ENCODE results near the gene FARS2. TPM values are rescaled to one million over a fixed set of nuclear protein-coding genes. Genes with fewer than 3 reads are reported as not detected.

Gene FARS2
- total and polyA plus RNA-seq, 4 donors = 9.2 to 31.4 (median 19.4) TPM

DNA sequence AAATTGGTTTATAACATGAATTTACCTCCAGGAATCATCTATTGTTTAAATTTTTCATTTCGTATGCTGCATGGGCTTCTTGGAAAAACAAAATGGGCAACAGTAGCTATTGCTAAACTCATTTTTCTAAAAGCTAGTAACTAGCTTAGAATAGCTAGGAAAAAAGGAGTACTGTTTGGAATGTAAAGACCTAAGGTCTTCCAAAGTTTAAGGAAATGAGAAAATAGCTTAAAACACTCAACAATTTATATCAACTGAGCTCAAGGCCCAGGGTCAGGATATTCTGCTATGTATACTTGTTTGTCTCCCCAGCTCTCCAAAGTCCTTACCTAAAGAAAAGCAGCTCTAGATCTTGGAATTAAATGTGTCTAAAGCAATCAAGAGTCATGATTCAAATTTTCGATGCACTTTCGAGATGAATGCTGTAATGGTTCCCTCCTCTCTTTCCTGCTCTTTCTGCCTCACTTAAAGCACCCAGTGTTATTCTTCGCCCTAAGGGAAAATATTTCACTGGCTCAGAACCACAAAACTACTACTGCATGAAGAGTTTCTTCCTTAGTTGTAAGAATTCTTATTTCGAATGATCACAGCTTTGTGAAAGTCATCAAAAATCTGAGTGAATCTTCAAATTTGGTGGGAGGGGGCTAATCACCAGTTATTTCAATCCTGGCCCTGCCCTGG lies 42.2 kb upstream of the FARS2 start:
- WGBS, 2 donors = 83 to 93% methylated on average over 5 of the region's 5 CpGs
- Histone ChIP-seq H3K27me3 (ENCODE audit: control insufficient read depth in 3 of 3, insufficient read depth in 3 of 3, low read length in 2 of 3) (no peaks in the 10 kb centered on the region), H3K27ac (ENCODE audit: low read depth in 1 of 2, low read length in 1 of 2) (no peak overlapping the region), H3K9ac (ENCODE audit: insufficient read depth in 1 of 2, low read length in 2 of 2) (no peak overlapping the region), H3K9me3 (ENCODE audit: control insufficient read depth in 4 of 4, insufficient read depth in 3 of 4, low read length in 3 of 4) (no peaks in the 10 kb centered on the region), H3K36me3 (ENCODE audit: control insufficient read depth in 4 of 4, insufficient read depth in 4 of 4, low read length in 4 of 4) (peaks cover 0 to 4% (median under 1%) of the 10 kb centered on the region in 4 donors), H3K4me1 (ENCODE audit: control insufficient read depth in 5 of 5, insufficient read depth in 5 of 5, low read length in 5 of 5) (peaks cover 0 to 16% (median 0%) of the 10 kb centered on the region in 5 donors), H3K4me3 (no peak overlapping the region)
- TF ChIP-seq, protein P1, sequence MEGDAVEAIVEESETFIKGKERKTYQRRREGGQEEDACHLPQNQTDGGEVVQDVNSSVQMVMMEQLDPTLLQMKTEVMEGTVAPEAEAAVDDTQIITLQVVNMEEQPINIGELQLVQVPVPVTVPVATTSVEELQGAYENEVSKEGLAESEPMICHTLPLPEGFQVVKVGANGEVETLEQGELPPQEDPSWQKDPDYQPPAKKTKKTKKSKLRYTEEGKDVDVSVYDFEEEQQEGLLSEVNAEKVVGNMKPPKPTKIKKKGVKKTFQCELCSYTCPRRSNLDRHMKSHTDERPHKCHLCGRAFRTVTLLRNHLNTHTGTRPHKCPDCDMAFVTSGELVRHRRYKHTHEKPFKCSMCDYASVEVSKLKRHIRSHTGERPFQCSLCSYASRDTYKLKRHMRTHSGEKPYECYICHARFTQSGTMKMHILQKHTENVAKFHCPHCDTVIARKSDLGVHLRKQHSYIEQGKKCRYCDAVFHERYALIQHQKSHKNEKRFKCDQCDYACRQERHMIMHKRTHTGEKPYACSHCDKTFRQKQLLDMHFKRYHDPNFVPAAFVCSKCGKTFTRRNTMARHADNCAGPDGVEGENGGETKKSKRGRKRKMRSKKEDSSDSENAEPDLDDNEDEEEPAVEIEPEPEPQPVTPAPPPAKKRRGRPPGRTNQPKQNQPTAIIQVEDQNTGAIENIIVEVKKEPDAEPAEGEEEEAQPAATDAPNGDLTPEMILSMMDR (IDR thresholded peaks at IDR 0.05; ENCODE audit: control extremely low read depth, extremely low read depth) = no peak
- ATAC-seq (ENCODE audit: insufficient read depth, low FRiP score) (no peak), DNase-seq (no peak)

DNA sequence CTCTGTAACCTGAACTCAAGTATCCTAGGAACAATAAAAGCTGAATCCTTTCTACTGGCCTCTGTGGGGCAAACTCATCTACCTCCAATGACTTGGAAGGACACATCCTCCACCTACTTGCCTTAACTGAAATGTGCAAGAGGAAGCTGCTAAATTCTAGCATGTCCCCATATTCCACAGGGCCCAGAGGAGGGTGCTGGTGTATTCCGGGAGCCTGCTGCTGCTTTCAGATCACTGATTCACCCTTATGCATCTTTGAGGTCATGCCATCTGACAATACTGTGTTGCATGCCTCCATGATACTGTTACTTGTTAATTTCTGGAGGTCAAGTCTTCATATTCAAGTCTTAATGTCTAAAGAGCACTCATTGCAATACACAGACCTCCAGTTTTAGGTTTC lies 40.9 kb upstream of the FARS2 start:
- WGBS, 2 donors = 96 to 97% methylated on average over 1 of the region's 1 CpG
- Histone ChIP-seq H3K9me3 (ENCODE audit: control insufficient read depth in 4 of 4, insufficient read depth in 3 of 4, low read length in 3 of 4) (no peaks in the 10 kb centered on the region), H3K4me3 (no peak overlapping the region), H3K36me3 (ENCODE audit: control insufficient read depth in 4 of 4, insufficient read depth in 4 of 4, low read length in 4 of 4) (peaks cover 0 to 4% (median under 1%) of the 10 kb centered on the region in 4 donors), H3K27me3 (ENCODE audit: control insufficient read depth in 3 of 3, insufficient read depth in 3 of 3, low read length in 2 of 3) (no peaks in the 10 kb centered on the region), H3K4me1 (ENCODE audit: control insufficient read depth in 5 of 5, insufficient read depth in 5 of 5, low read length in 5 of 5) (peaks cover 0 to 4% (median 0%) of the 10 kb centered on the region in 5 donors), H3K27ac (ENCODE audit: low read depth in 1 of 2, low read length in 1 of 2) (no peak overlapping the region), H3K9ac (ENCODE audit: insufficient read depth in 1 of 2, low read length in 2 of 2) (no peak overlapping the region)
- TF ChIP-seq, protein P1 (IDR thresholded peaks at IDR 0.05; ENCODE audit: control extremely low read depth, extremely low read depth) = no peak
- DNase-seq = no peak
- ATAC-seq (ENCODE audit: insufficient read depth, low FRiP score) = no peak

DNA sequence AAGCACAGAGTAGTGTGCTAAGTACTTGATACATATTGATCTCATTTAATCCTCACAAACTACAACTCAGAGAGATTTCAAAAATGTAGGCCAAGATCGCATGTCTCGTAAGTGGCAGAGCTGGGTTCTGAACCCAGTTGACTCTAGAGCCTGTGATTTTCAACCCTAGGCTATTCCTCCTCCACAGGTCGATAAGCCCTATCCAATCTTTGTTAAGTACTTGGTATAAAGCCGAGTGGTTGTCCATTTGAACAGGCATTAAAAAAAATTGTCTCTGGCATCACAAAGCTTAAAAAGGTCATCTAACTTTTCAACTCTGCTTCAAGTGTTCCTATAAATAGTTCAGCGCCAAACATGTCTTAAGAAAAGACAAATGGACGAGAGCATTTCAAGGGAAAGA lies 38.0 kb upstream of the FARS2 start:
- H3K9ac ChIP-seq (ENCODE audit: insufficient read depth in 1 of 2, low read length in 2 of 2) = no peak overlapping the region
- no peak overlapping the region for H3K4me3 ChIP-seq
- WGBS, 2 donors = 91 to 95% methylated on average over 6 of the region's 6 CpGs
- H3K27me3 ChIP-seq (ENCODE audit: control insufficient read depth in 3 of 3, insufficient read depth in 3 of 3, low read length in 2 of 3) = no peaks in the 10 kb centered on the region
- TF ChIP-seq, protein P1 (IDR thresholded peaks at IDR 0.05; ENCODE audit: control extremely low read depth, extremely low read depth) = no peak
- peaks cover 0 to 4% (median 0%) of the 10 kb centered on the region in 5 donors for H3K4me1 ChIP-seq (ENCODE audit: control insufficient read depth in 5 of 5, insufficient read depth in 5 of 5, low read length in 5 of 5)
- H3K36me3 ChIP-seq (ENCODE audit: control insufficient read depth in 4 of 4, insufficient read depth in 4 of 4, low read length in 4 of 4) = peaks cover 0 to 2% (median 0%) of the 10 kb centered on the region in 4 donors
- DNase-seq (no peak), ATAC-seq (ENCODE audit: insufficient read depth, low FRiP score) (no peak)
- H3K9me3 ChIP-seq (ENCODE audit: control insufficient read depth in 4 of 4, insufficient read depth in 3 of 4, low read length in 3 of 4) = no peaks in the 10 kb centered on the region
- peak overlapping the region in 1 of 2 donors; percentile 29 for H3K27ac ChIP-seq (ENCODE audit: low read depth in 1 of 2, low read length in 1 of 2)
